Tibial artery (tissue), 4 donors: ENCODE measurements around the gene PIGA.
A peak's percentile ranks its signal among the peaks of the same experiment; 100 is the strongest.

Source experiments
- DNase-seq, 2 donors: peaks; one replicate each; pipeline ENCODE4 v3.0.0-alpha.2; 2019
- H3K27ac ChIP-seq, 2 donors: fragments of 200-600 bp; sonication (generic) in 1 of 2; 1 replicate in 1 of 2; 2 replicates in 1 of 2; pipeline ENCODE4 v1.5.1; 2018 to 2019; ENCODE audit warnings: mild to moderate bottlenecking in 1 of 2
- H3K27me3 ChIP-seq, 2 donors: fragments of 200-600 bp; sonication (generic) in 1 of 2; one replicate each; pipeline versions ENCODE4 v1.5.1 to v1.6.0; 2016 to 2019
- H3K36me3 ChIP-seq, 3 donors: fragments of 200-600 bp; sonication (generic) in 2 of 3; one replicate each; pipeline ENCODE4 v1.5.1; 2016 to 2019; ENCODE audit warnings: mild to moderate bottlenecking in 2 of 3
- H3K4me1 ChIP-seq, 4 donors: fragments of 200-600 bp; sonication (generic) in 2 of 4; 1 replicate in 3 of 4; 2 replicates in 1 of 4; pipeline ENCODE4 v1.5.1; 2016 to 2019
- H3K4me3 ChIP-seq, 2 donors: fragments of 200-600 bp; sonication (generic) in 1 of 2; 1 replicate in 1 of 2; 2 replicates in 1 of 2; pipeline ENCODE4 v1.5.1; 2018 to 2019; ENCODE audit warnings: mild to moderate bottlenecking in 2 of 2
- H3K9me3 ChIP-seq, 3 donors: fragments of 200-600 bp; sonication (generic) in 1 of 3; one replicate each; pipeline ENCODE4 v1.5.1; 2016 to 2019
- CTCF ChIP-seq, 2 experiments: fragments of 200-600 bp in 1 of 2; fragments of 450-650 bp in 1 of 2; IDR thresholded peaks; one replicate each; pipeline ENCODE4 v1.5.1; 2017 to 2019; ENCODE audit warnings: antibody characterized with exemption in 2 of 2, mild to moderate bottlenecking in 1 of 2, moderate library complexity in 1 of 2
- intact Hi-C: fragments of 100-400 bp; cut with DNase I; formaldehyde crosslinking; loops from one replicate; pipeline ENCODE4 v1.15.0; 2023; ENCODE audit warnings: low total_unique reads

PIGA gene

GRCh38 chrX:15349046-15349445, 13.7 kb upstream of the PIGA start:
- Histone ChIP-seq H3K27ac (no peak overlapping the region), H3K4me3 (no peak overlapping the region), H3K9me3 (no peaks in the 10 kb centered on the region), H3K27me3 (no peaks in the 10 kb centered on the region), H3K4me1 (no peaks in the 10 kb centered on the region), H3K36me3 (no peaks in the 10 kb centered on the region)
- no peak for DNase-seq
- peak; percentile 28 to 29 for TF ChIP-seq CTCF (IDR thresholded peaks at IDR 0.05)
- intact Hi-C loops, result no loop called here

DNA sequence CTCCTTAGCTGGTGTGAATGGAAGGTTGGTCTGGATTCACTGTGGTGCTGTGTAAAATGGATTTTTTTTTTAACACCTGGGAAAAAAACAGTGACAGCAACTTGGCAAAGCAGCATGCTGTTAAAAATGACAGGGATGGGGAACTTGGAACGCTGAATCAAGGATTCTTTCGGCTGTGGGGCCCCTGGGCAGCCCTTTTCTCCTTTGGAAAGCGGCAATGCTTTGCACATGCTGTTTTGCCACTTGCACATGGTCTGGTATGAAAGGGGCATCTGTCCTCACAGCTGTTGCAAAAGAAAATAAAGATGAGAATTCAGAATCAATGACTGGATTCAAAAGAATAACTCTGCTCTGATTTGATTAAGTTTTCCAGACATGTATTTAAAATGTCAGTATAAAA, 10.7 kb upstream of the PIGA start:
- intact Hi-C loops, result no loop called here
- H3K4me1 ChIP-seq, result no peaks in the 10 kb centered on the region
- no peak overlapping the region for H3K4me3 ChIP-seq
- H3K27me3 ChIP-seq, result no peaks in the 10 kb centered on the region
- TF ChIP-seq CTCF (IDR thresholded peaks at IDR 0.05), result no peak
- no peak overlapping the region for H3K27ac ChIP-seq
- H3K36me3 ChIP-seq, result no peaks in the 10 kb centered on the region
- DNase-seq, result no peak
- no peaks in the 10 kb centered on the region for H3K9me3 ChIP-seq

DNA sequence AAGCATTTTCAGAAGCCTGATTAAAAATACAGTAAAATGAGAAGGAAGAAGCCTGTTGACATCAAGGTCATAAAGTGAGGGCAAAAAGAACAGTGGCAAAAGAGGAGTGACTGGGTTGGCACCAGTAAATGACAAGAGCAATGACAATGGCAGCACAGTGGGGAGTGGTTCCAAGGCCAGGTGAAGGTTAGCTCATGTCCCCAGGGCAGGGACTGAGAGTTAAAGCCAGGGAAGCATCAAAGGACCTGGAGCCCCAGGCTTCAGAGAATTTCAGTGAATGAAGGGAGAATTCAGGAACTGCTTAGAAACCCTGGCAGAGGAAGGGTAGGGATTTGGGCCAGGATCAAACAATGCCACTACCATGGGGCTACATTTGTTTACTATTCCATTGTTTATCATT, 8.8 kb upstream of the PIGA start:
- DNase-seq, result no peak
- Histone ChIP-seq H3K4me1 (no peaks in the 10 kb centered on the region), H3K27ac (no peak overlapping the region), H3K36me3 (no peaks in the 10 kb centered on the region), H3K9me3 (no peaks in the 10 kb centered on the region), H3K27me3 (no peaks in the 10 kb centered on the region), H3K4me3 (no peak overlapping the region)
- no peak for TF ChIP-seq CTCF (IDR thresholded peaks at IDR 0.05)
- intact Hi-C loops, result no loop called here

GRCh38 chrX:15343075-15343476, 7.8 kb upstream of the PIGA start:
- intact Hi-C loops, result no loop called here
- DNase-seq, result peak; percentile 39 to 63
- TF ChIP-seq CTCF (IDR thresholded peaks at IDR 0.05), result no peak
- Histone ChIP-seq H3K27ac (no peak overlapping the region), H3K4me1 (no peaks in the 10 kb centered on the region), H3K27me3 (no peaks in the 10 kb centered on the region), H3K36me3 (no peaks in the 10 kb centered on the region), H3K9me3 (no peaks in the 10 kb centered on the region), H3K4me3 (no peak overlapping the region)

- TF ChIP-seq CTCF (IDR thresholded peaks at IDR 0.05), result no peak
- H3K36me3 ChIP-seq, result no peaks in the 10 kb centered on the region
- intact Hi-C loops, result no loop called here
These were observed 5.5 kb upstream of the PIGA start for GRCh38 chrX:15340867-15341266.

DNA sequence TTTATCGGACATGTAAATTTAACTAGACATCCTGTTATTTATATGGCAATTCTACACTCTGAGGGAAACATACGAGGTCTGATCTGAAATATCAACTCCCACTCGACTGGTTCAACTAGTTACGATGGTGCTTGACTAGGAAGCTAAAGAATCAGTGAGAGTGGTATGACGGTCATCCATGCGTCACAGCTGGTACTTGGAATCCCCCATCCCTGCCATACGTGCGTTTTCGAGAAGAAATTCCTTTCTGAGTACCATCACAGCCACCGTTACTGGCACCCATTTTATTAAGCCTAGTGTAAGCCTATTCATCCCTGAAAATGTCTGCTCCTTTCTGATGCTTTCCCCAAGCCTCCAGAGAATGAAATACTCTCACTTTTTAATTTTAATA, 695 bp upstream of the PIGA start:
- Histone ChIP-seq H3K4me1 (peaks cover 0 to 8% (median 0%) of the 10 kb centered on the region in 4 donors), H3K36me3 (peaks cover 0 to 10% (median 6%) of the 10 kb centered on the region in 3 donors), H3K27ac (peak overlapping the region; percentile 65 to 89), H3K9me3 (no peaks in the 10 kb centered on the region), H3K4me3 (peak overlapping the region; percentile 85 to 87), H3K27me3 (no peaks in the 10 kb centered on the region)
- DNase-seq, result no peak
- TF ChIP-seq CTCF (IDR thresholded peaks at IDR 0.05), result no peak
- intact Hi-C loops, result no loop called here

More at GRCh38 chrX:15340867-15341266, 5.5 kb upstream of the PIGA start:
- no peaks in the 10 kb centered on the region for H3K27me3 ChIP-seq
- no peak overlapping the region for H3K27ac ChIP-seq
- H3K4me1 ChIP-seq, result no peaks in the 10 kb centered on the region
- no peak for DNase-seq
- no peaks in the 10 kb centered on the region for H3K9me3 ChIP-seq
- no peak overlapping the region for H3K4me3 ChIP-seq
